Measurements from ENCODE around the gene CPLANE1. TPM values are rescaled to one million over a fixed set of nuclear protein-coding genes. Genes with fewer than 3 reads are reported as not detected.

The CPLANE1 gene
- total RNA-seq, 4 donors from 2014 or later: 14.0 to 65.2 (median 21.3) TPM

GRCh38 chr5:37056762-37057161 lies 192.4 kb downstream of the CPLANE1 start:
- no peak overlapping the region for H3K27ac ChIP-seq

More at GRCh38 chr5:37056762-37057161, 192.4 kb downstream of the CPLANE1 start:
- no peaks in the 10 kb centered on the region for H3K27me3 ChIP-seq
- H3K36me3 ChIP-seq: peaks cover 0 to 85% (median 0%) of the 10 kb centered on the region in 3 donors
- H3K4me3 ChIP-seq: no peak overlapping the region
- no peaks in the 10 kb centered on the region for H3K9me3 ChIP-seq
- TF ChIP-seq POLR2A (IDR thresholded peaks at IDR 0.05) (no peak), CTCF (IDR thresholded peaks at IDR 0.05) (no peak)
- DNase-seq: no peak
- H3K4me1 ChIP-seq: no peaks in the 10 kb centered on the region

Small RNAs within 50 kb of the gene (small RNA-seq; reads per million reads assigned to genes)
- 0 reads per million in 2 donors for gene C8orf59P2

Other genes starting within 250 kb of the CPLANE1 start
- gene NUP155, start 121.7 kb upstream of the CPLANE1 start, total RNA-seq: 10 to 100 TPM; 15.6 to 31.4 (median 16.4) TPM
- gene WDR70, start 129.9 kb upstream of the CPLANE1 start, total RNA-seq: 100 to 1,000 TPM in 1 of 4 donors, 10 to 100 TPM in 3; 18.9 to 106 (median 34.9) TPM